ENCODE data around the gene PPP1R36.

PPP1R36 gene

GRCh38 chr14:64504310-64504896 is 45.4 kb upstream of the PPP1R36 start, which contains the start of gene ZBTB1:
Gene ZBTB1, plus strand, starts transcription at chr14:64504770. Its CDS starts 16,735 bp downstream, at chr14:64521505.
- H3K4me3 ChIP-seq (ENCODE audit: control insufficient read depth, low read depth, low read length), result peak within 1 kb of the TSS; percentile 70
- no peak for TF ChIP-seq CTCF (IDR thresholded peaks at IDR 0.05; ENCODE audit: control insufficient read depth, insufficient read depth, low read depth, low read length, missing control alignments)
- DNase-seq (ENCODE audit: low read depth), result peak; percentile 67

GRCh38 chr14:64504897-64505794 is 44.6 kb upstream of the PPP1R36 start:
- TF ChIP-seq CTCF (IDR thresholded peaks at IDR 0.05; ENCODE audit: control insufficient read depth, insufficient read depth, low read depth, low read length, missing control alignments), result no peak
- DNase-seq (ENCODE audit: low read depth), result peak; percentile 42
- peak overlapping the region; percentile 70 for H3K4me3 ChIP-seq (ENCODE audit: control insufficient read depth, low read depth, low read length)

- no peak for DNase-seq (ENCODE audit: low read depth)
- H3K4me3 ChIP-seq (ENCODE audit: control insufficient read depth, low read depth, low read length), result peak overlapping the region; percentile 19
- TF ChIP-seq CTCF (IDR thresholded peaks at IDR 0.05; ENCODE audit: control insufficient read depth, insufficient read depth, low read depth, low read length, missing control alignments), result no peak
Measured at GRCh38 chr14:64506721-64507120, 43.0 kb upstream of the PPP1R36 start.

- no peak for DNase-seq (ENCODE audit: low read depth)
- TF ChIP-seq CTCF (IDR thresholded peaks at IDR 0.05; ENCODE audit: control insufficient read depth, insufficient read depth, low read depth, low read length, missing control alignments), result no peak
- no peak overlapping the region; the same call in 1 of the 2 replicates for H3K4me3 ChIP-seq (ENCODE audit: control insufficient read depth, low read depth, low read length)
Measured at GRCh38 chr14:64507376-64508156, 42.2 kb upstream of the PPP1R36 start.

GRCh38 chr14:64508215-64508776 is 41.5 kb upstream of the PPP1R36 start:
- no peak overlapping the region for H3K4me3 ChIP-seq (ENCODE audit: control insufficient read depth, low read depth, low read length)
- no peak for TF ChIP-seq CTCF (IDR thresholded peaks at IDR 0.05; ENCODE audit: control insufficient read depth, insufficient read depth, low read depth, low read length, missing control alignments)
- DNase-seq (ENCODE audit: low read depth), result no peak

- TF ChIP-seq CTCF (IDR thresholded peaks at IDR 0.05; ENCODE audit: control insufficient read depth, insufficient read depth, low read depth, low read length, missing control alignments), result no peak
- H3K4me3 ChIP-seq (ENCODE audit: control insufficient read depth, low read depth, low read length), result no peak overlapping the region
- no peak for DNase-seq (ENCODE audit: low read depth)
Measured at GRCh38 chr14:64509036-64509435, 40.7 kb upstream of the PPP1R36 start.

All from AG09309 (cell line).